ENCODE results near the gene ZNF234.
"Not testable (repeated sequence)": the region's sequence is repeated elsewhere in the genome, so short reads cannot be mapped to it uniquely, and the experiment has no call there.

The ZNF234 gene

DNA sequence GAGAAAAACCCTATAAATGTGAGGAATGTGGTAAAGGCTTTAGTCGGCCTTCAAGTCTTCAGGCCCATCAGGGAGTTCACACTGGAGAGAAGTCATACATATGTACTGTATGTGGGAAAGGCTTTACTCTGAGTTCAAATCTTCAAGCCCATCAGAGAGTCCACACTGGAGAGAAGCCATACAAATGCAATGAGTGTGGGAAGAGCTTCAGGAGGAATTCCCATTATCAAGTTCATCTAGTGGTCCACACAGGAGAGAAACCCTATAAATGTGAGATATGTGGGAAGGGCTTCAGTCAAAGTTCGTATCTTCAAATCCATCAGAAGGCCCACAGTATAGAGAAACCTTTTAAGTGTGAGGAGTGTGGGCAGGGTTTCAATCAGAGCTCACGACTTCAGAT, 35.2 kb downstream of the ZNF234 start:
- no peak for TF ChIP-seq Cebpa-rat (IDR thresholded peaks at IDR 0.05)
- Histone ChIP-seq H3K9ac (no peak overlapping the region), H3K27ac (no peak overlapping the region), H3K4me3 (no peak overlapping the region), H3K36me3 (peaks cover 64% of the 10 kb centered on the region), H3K27me3 (no peaks in the 10 kb centered on the region), H3K9me3 (peaks cover 27% of the 10 kb centered on the region), H3K4me2 (no peak overlapping the region), H4K20me1 (no peaks in the 10 kb centered on the region), H3K4me1 (no peaks in the 10 kb centered on the region)

DNA sequence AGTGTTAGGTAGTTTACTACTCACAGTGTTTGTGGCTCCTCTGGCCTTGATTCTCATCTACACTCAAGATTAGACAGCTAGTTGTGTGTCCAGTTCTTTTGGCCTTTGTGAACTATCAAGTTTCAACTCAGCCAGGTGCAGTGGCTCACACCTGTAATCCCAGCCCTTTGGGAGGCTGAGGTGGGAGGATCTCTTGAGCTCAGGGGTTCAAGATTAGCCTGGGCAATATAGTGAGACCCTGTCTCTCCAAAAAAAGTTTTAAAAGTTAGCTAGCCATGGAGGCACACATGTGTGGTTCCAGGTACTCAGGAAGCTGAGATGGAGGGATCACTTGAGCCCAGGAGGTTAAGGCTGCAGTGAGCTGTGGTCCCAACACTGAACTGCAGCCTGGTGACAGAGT, 39.6 kb downstream of the ZNF234 start:
- Histone ChIP-seq H3K9ac (no peak overlapping the region), H3K9me3 (peaks cover 15% of the 10 kb centered on the region), H3K4me3 (no peak overlapping the region), H3K36me3 (peaks cover 21% of the 10 kb centered on the region), H4K20me1 (no peaks in the 10 kb centered on the region), H3K4me1 (no peaks in the 10 kb centered on the region), H3K27ac (no peak overlapping the region), H3K4me2 (no peak overlapping the region), H3K27me3 (no peaks in the 10 kb centered on the region)
- no peak for TF ChIP-seq Cebpa-rat (IDR thresholded peaks at IDR 0.05)

DNA sequence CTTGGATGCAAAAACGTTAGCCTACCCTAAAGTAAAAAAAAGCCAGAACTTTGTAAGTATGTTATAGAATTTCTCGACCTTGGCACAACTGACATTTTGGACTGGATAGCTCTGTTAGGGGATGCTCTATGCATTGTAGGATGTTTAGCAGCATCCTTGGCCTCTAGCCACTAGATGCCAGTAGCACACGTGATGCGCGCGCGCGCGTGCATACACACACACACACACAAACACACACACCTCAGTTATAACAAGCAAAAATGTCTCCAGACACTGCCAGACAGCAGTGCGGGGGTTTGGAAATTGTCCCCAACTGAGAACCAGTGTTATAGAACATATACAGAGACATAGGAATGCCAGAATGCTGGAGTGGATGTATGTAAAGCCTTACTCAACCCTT, 40.8 kb downstream of the ZNF234 start:
- H3K4me2 ChIP-seq: no peak overlapping the region
- no peaks in the 10 kb centered on the region for H4K20me1 ChIP-seq
- H3K9me3 ChIP-seq: peaks cover 3% of the 10 kb centered on the region
- H3K4me3 ChIP-seq: no peak overlapping the region
- H3K4me1 ChIP-seq: no peaks in the 10 kb centered on the region
- no peak overlapping the region for H3K9ac ChIP-seq
- H3K36me3 ChIP-seq: peaks cover 9% of the 10 kb centered on the region
- H3K27me3 ChIP-seq: no peaks in the 10 kb centered on the region
- TF ChIP-seq Cebpa-rat (IDR thresholded peaks at IDR 0.05): no peak
- H3K27ac ChIP-seq: no peak overlapping the region

DNA sequence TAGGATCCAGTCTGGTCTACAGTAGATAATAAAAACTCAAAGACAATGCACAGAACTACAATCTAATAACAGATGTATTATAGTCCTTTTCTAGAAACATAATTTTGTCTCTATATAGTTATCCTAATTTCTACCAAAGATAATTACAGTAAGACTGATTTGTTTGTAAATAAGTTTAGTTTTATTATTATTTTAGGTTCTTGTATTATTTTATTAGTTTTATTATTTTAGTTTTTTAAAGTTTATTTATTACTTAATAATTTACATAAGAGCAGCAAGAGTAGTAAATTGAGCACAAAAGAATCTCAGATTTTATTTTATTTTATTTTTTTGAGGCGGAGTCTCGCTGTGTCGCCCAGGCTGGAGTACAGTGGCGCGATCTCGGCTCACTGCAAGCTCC, 48.7 kb downstream of the ZNF234 start:
- Histone ChIP-seq H3K9me3 (no peaks in the 10 kb centered on the region; the same call in 1 of the 2 replicates), H3K4me2 (no peak overlapping the region), H3K4me3 (no peak overlapping the region), H4K20me1 (no peaks in the 10 kb centered on the region), H3K27me3 (no peaks in the 10 kb centered on the region), H3K27ac (no peak overlapping the region), H3K9ac (no peak overlapping the region), H3K36me3 (0 out of 2 replicates have a peak, but pooled peaks cover 4% of the 10 kb centered on the region), H3K4me1 (no peaks in the 10 kb centered on the region)
- TF ChIP-seq Cebpa-rat (IDR thresholded peaks at IDR 0.05): no peak

DNA sequence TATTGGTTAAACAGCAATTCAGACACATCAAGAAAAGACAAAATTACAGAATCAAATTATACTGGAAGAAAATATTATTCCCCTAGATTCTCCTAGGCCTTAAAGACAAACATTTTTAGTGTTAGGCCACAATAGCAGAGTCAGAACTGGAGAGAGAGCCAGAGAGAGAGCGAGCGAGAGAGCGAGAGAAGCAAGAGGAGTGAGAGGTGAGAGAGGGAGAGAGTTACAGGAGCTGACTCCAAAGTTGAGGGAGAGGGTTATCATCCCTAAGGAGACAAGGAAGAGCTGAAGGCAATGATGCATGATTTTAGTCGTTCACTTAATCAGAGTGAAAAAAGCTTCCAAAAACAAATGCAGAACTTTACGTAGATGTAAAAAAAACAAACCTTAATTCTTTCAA, 50.8 kb downstream of the ZNF234 start:
- no peaks in the 10 kb centered on the region for H4K20me1 ChIP-seq
- H3K27ac ChIP-seq: no peak overlapping the region
- no peak overlapping the region for H3K9ac ChIP-seq
- H3K27me3 ChIP-seq: no peaks in the 10 kb centered on the region
- H3K9me3 ChIP-seq: no peaks in the 10 kb centered on the region; the same call in 1 of the 2 replicates
- no peak overlapping the region for H3K4me2 ChIP-seq
- 0 out of 2 replicates have a peak, but pooled peaks cover 10% of the 10 kb centered on the region for H3K36me3 ChIP-seq
- H3K4me1 ChIP-seq: no peaks in the 10 kb centered on the region
- no peak overlapping the region for H3K4me3 ChIP-seq
- TF ChIP-seq Cebpa-rat (IDR thresholded peaks at IDR 0.05): no peak

DNA sequence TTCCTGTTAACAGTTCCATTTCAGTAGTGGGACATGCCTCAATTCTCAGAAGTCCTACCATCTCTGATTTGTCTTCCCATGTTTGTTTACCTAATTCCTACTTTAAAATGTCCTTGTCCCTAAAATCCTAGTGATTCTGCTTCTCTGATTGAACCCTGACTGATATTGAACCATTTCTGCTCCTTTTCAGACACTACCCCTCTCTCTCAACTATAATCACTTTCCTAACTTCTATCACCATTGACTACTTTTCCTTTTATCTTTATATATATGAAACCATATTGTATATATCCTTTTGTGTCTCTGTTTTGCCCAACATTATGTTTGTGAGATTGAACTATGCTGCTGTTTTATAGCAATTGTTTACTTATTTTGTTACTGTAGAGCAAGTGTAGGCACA, 55.4 kb downstream of the ZNF234 start:
- no peak overlapping the region for H3K9ac ChIP-seq
- H3K27me3 ChIP-seq: no peaks in the 10 kb centered on the region
- no peaks in the 10 kb centered on the region for H4K20me1 ChIP-seq
- peaks cover 12% of the 10 kb centered on the region; the same call in 1 of the 2 replicates for H3K36me3 ChIP-seq
- no peak overlapping the region for H3K27ac ChIP-seq
- H3K4me3 ChIP-seq: no peak overlapping the region
- no peak for TF ChIP-seq Cebpa-rat (IDR thresholded peaks at IDR 0.05)
- no peak overlapping the region for H3K4me2 ChIP-seq
- H3K9me3 ChIP-seq: no peaks in the 10 kb centered on the region
- no peaks in the 10 kb centered on the region for H3K4me1 ChIP-seq

DNA sequence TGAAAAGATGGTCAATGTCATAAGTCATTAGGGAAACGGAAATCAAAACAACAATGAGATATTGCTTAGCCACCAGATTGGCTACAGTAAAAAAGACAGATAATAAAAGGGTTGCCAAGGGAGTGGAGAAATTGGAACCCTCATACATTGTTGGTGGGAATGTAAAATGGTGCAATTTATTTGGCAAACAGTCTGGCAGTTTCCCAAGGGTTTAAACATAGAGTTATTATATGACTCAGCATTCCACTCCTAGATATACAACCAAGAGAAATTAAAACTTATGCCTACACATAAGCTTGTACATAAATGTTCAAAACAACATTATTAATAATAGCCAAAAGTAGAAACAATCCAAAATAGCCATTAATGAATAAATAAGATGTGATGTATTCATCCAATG, 61.1 kb downstream of the ZNF234 start:
- H3K4me2 ChIP-seq: no peak overlapping the region
- no peaks in the 10 kb centered on the region for H4K20me1 ChIP-seq
- H3K36me3 ChIP-seq: peaks cover 7% of the 10 kb centered on the region; the same call in 1 of the 2 replicates
- no peak overlapping the region for H3K4me3 ChIP-seq
- no peaks in the 10 kb centered on the region for H3K4me1 ChIP-seq
- H3K27me3 ChIP-seq: no peaks in the 10 kb centered on the region
- H3K9ac ChIP-seq: no peak overlapping the region
- TF ChIP-seq Cebpa-rat (IDR thresholded peaks at IDR 0.05): no peak
- H3K27ac ChIP-seq: no peak overlapping the region
- H3K9me3 ChIP-seq: peaks cover 17% of the 10 kb centered on the region

DNA sequence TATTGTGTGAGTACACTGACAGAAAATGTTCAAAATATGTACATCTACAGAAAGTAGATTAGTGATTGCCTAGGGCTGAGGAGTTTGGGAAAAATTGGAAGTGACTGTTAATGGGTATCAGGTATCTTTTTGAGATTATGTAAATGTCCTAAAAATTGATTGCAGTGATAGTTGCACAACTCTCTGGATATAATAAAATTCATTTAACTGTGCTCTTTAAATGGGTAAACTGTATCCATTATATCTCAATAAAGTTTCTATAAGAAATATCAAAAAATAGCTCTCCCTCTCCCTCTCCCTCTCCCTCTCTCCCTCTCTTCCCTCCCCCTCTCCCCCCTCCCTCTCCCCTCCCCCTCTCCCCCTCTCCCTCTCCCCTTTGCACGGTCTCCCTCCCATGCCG, 61.6 kb downstream of the ZNF234 start:
- Histone ChIP-seq H3K4me1 (peaks cover 2% of the 10 kb centered on the region), H3K4me2 (no peak overlapping the region), H3K9me3 (peaks cover 17% of the 10 kb centered on the region), H3K9ac (no peak overlapping the region), H3K27me3 (no peaks in the 10 kb centered on the region), H3K36me3 (peaks cover 7% of the 10 kb centered on the region; the same call in 1 of the 2 replicates), H3K4me3 (no peak overlapping the region), H4K20me1 (no peaks in the 10 kb centered on the region), H3K27ac (no peak overlapping the region)
- no peak for TF ChIP-seq Cebpa-rat (IDR thresholded peaks at IDR 0.05)

DNA sequence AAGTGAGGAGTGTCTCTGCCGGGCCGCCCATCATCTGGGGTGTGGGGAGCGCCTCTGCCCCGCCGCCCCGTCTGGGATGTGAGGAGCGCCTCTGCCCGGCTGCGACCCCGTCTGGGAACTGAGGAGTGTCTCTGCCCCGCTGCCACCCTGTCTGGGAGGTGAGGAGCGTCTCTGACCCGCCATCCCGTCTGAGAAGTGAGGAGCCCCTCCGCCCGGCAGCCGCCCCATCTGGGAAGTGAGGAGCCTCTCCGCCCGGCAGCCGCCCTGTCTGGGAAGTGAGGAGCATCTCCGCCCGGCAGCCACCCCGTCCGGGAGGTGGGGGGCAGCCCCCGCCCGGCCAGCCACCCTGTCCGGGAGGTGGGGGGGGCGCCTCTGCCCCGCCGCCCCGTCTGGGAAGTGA, 62.5 kb downstream of the ZNF234 start:
- H3K4me1 ChIP-seq: peaks cover 11% of the 10 kb centered on the region
- H3K9me3 ChIP-seq: peaks cover 17% of the 10 kb centered on the region
- not testable (repeated sequence) for H3K4me2 ChIP-seq, H4K20me1 ChIP-seq, H3K9ac ChIP-seq, H3K36me3 ChIP-seq, H3K27me3 ChIP-seq, H3K27ac ChIP-seq, H3K4me3 ChIP-seq

DNA sequence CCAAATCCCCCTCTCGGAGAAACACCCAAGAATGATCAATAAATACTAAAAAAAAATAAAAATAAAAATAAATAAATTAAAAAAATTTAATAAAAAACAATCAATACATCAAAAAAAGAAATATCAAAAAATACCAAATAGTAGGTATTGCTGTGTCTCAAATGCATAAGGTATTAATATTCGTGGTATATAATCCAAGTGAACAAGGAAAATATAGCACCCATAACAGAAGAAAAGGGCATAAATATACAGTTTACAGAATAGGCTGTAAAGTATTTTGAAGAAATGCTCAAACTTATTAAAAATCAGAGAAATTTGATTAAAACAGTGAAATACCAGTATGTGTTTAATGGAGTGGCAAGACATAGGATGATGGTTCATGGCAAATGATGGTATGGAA, 63.4 kb downstream of the ZNF234 start:
- peaks cover 13% of the 10 kb centered on the region for H3K4me1 ChIP-seq
- no peak overlapping the region for H3K4me2 ChIP-seq
- H3K4me3 ChIP-seq: no peak overlapping the region
- no peaks in the 10 kb centered on the region for H3K27me3 ChIP-seq
- H3K9me3 ChIP-seq: peaks cover 17% of the 10 kb centered on the region
- no peaks in the 10 kb centered on the region for H3K36me3 ChIP-seq
- no peak for TF ChIP-seq Cebpa-rat (IDR thresholded peaks at IDR 0.05)
- H3K27ac ChIP-seq: no peak overlapping the region
- H4K20me1 ChIP-seq: no peaks in the 10 kb centered on the region
- no peak overlapping the region for H3K9ac ChIP-seq

DNA sequence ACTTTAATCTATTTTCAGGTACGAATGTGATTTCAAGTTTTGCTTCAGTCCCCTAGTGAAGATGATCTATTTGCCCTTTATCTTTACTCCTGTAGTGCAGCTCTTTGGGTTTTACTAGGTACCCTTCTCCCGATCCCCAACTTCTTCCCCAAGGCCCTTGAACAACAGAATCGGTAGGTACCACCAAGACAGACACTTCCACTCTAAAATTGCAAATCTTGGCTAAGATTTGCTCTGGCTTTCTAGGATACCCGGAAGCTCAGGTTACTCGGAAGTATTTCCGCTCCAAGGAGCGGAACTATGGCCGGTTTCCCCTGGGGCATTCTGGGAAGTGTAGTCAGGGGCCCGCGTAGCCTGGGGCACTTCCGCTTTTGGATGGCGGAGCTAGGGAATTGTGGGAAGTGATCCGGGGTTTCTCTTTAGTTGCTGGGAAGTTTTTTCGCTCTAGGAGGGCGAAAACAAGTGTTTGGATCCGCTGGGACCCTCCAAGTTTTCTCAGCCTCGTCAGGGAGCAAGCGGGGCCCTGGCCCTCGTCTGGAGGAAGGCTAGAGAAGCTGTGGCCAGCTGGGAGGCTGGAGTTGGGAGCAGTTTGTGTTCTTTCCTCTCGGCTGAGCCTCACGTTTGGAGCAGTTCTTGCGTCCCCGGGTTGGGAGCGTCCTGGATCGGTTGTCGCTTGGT, 65.9 kb downstream of the ZNF234 start:
- Histone ChIP-seq H3K27ac (peak overlapping the region; percentile 86), H3K27me3 (no peaks in the 10 kb centered on the region), H3K9me3 (peaks cover 17% of the 10 kb centered on the region), H3K4me3 (peak overlapping the region; percentile 73), H3K9ac (peak overlapping the region; percentile 88), H3K4me2 (peak overlapping the region; percentile 70), H3K4me1 (peaks cover 17% of the 10 kb centered on the region), H4K20me1 (no peaks in the 10 kb centered on the region), H3K36me3 (no peaks in the 10 kb centered on the region)
- no peak for TF ChIP-seq Cebpa-rat (IDR thresholded peaks at IDR 0.05)

Measured in BLaER1 (cell line).